GM12878 (cell line): ENCODE measurements around the gene SLC35E1. TPM values are rescaled to one million over a fixed set of nuclear protein-coding genes. Genes with fewer than 3 reads are reported as not detected.
A peak's percentile ranks its signal among the peaks of the same experiment; 100 is the strongest.

ENCODE experiments used
- ATAC-seq: fragments of 200-7000 bp; cut with Tn5 transposase; 3 replicates; pipeline ENCODE4 v1.9.1; 2020; ENCODE audit warnings: mild to moderate bottlenecking, moderate library complexity
- BruUV-seq: library from RNA; stranded (reverse); fragments of 400-500 nt; replicated peaks from 2 replicates; lab custom pipeline; 2021; lab: Mats Ljungman, UMichigan
- CTCF ChIA-PET: fragments of 300-600 bp; sonication (Branson Sonifier 250); formaldehyde crosslinking; extraction: SDS; loops from one replicate; lab custom pipeline; 2021; ENCODE audit warnings: inconsistent platforms; lab: Yijun Ruan, JAX
- POLR2A ChIA-PET: fragments of 350-600 bp; formaldehyde crosslinking; extraction: SDS; loops from one replicate; lab custom pipeline; 2021; ENCODE audit warnings: inconsistent platforms; lab: Charles Lee
- RAD21 ChIA-PET: fragments of 300-600 bp; sonication (Branson Sonifier 250); formaldehyde crosslinking; loops from one replicate; lab custom pipeline; 2023; ENCODE audit warnings: antibody characterized with exemption; ENCODE audit not compliant: unreplicated experiment; lab: Charles Lee
- SMC1A ChIA-PET: fragments of 300-600 bp; sonication (Branson Sonifier 250); formaldehyde crosslinking; loops from one replicate; lab custom pipeline; 2023; ENCODE audit not compliant: unreplicated experiment, uncharacterized antibody; lab: Charles Lee
- DNase-seq: peaks from one replicate; pipeline ENCODE4 v3.0.0-alpha.2; 2011; ENCODE audit warnings: low read depth, low spot score
- FAIRE-seq: peaks from 3 replicates; lab custom pipeline; 2011; peaks lifted over from hg19 to GRCh38; lab: Jason Lieb, UNC
- H2AFZ ChIP-seq: 2 replicates; pipeline ENCODE4 v1.6.0; 2011; ENCODE audit warnings: low read depth, low read length, control low read depth; ENCODE audit not compliant: control insufficient read depth
- H3K27ac ChIP-seq: 2 replicates; pipeline ENCODE4 v1.5.1; 2011; ENCODE audit warnings: control low read depth; ENCODE audit not compliant: control insufficient read depth, insufficient read depth
- H3K27me3 ChIP-seq, 2 experiments: replicated peaks in 1 of 2; 2 replicates each; pipeline versions ENCODE4 v1.6.0 to v1.6.1; 2011; ENCODE audit warnings: low read length in 1 of 2; ENCODE audit not compliant: control insufficient read depth in 2 of 2, insufficient read depth in 2 of 2
- H3K36me3 ChIP-seq, 2 experiments: 2 replicates each; pipeline ENCODE4 v1.5.1; 2011; ENCODE audit warnings: low read length in 1 of 2; ENCODE audit not compliant: control insufficient read depth in 2 of 2, insufficient read depth in 2 of 2
- H3K4me1 ChIP-seq: 2 replicates; pipeline ENCODE4 v1.6.1; 2011; ENCODE audit warnings: mild to moderate bottlenecking, low read length, moderate library complexity, mixed read lengths; ENCODE audit not compliant: control insufficient read depth, insufficient read depth
- H3K4me2 ChIP-seq: 2 replicates; pipeline ENCODE4 v1.6.0; 2011; ENCODE audit warnings: control low read depth; ENCODE audit not compliant: control insufficient read depth, insufficient read depth
- H3K4me3 ChIP-seq: fragments of 200-600 bp; sonication (generic); 2 replicates; pipeline ENCODE4 v1.5.1; 2016
- H3K79me2 ChIP-seq: 2 replicates; pipeline ENCODE4 v1.6.0; 2011; ENCODE audit warnings: low read length; ENCODE audit not compliant: control insufficient read depth, insufficient read depth
- H3K9ac ChIP-seq: 2 replicates; pipeline ENCODE4 v1.8.0; 2011; ENCODE audit warnings: low read length, control low read depth, mixed read lengths; ENCODE audit not compliant: control insufficient read depth, insufficient read depth
- H3K9me3 ChIP-seq: replicated peaks from 3 replicates; pipeline ENCODE4 v1.5.1; 2011; ENCODE audit warnings: mild to moderate bottlenecking, low read length; ENCODE audit not compliant: control insufficient read depth, insufficient read depth
- H4K20me1 ChIP-seq: 2 replicates; pipeline ENCODE4 v1.6.0; 2011; ENCODE audit not compliant: control insufficient read depth, insufficient read depth
- ATF3 ChIP-seq: IDR thresholded peaks from 2 replicates; pipeline ENCODE4 v1.6.1; 2011; ENCODE audit warnings: low read depth, mild to moderate bottlenecking, low read length, moderate library complexity, borderline replicate concordance; ENCODE audit errors: extremely low read depth
- BACH1 ChIP-seq: fragments of 450-650 bp; IDR thresholded peaks from 2 replicates; pipeline ENCODE4 v1.6.1; 2017; ENCODE audit warnings: mild to moderate bottlenecking, borderline replicate concordance
- EZH2 ChIP-seq: IDR thresholded peaks from 2 replicates; pipeline ENCODE4 v1.6.1; 2012; ENCODE audit warnings: low read depth, mild to moderate bottlenecking, control low read depth, inconsistent platforms, low read length, borderline replicate concordance; ENCODE audit not compliant: control insufficient read depth
- FOXK2 ChIP-seq: fragments of 450-650 bp; IDR thresholded peaks from 2 replicates; pipeline ENCODE4 v1.6.1; 2017; ENCODE audit warnings: mild to moderate bottlenecking, moderate library complexity
- MAX ChIP-seq: IDR thresholded peaks from 2 replicates; pipeline ENCODE4 v1.6.1; 2012; ENCODE audit warnings: low read depth, low read length, improper control_type of control experiment
- MTA2 ChIP-seq: fragments of 450-650 bp; IDR thresholded peaks from 2 replicates; pipeline ENCODE4 v1.6.1; 2016; ENCODE audit warnings: low read depth, mild to moderate bottlenecking, moderate library complexity
- SMC3 ChIP-seq: IDR thresholded peaks from 2 replicates; pipeline ENCODE4 v1.6.1; 2011; ENCODE audit warnings: low read length, improper control_type of control experiment, borderline replicate concordance
- ZBTB4 ChIP-seq: fragments of 450-650 bp; formaldehyde crosslinking; IDR thresholded peaks from 2 replicates; pipeline ENCODE4 v1.4.0; 2022; ENCODE audit warnings: mild to moderate bottlenecking, moderate library complexity
- ZBTB40 ChIP-seq: fragments of 450-650 bp; IDR thresholded peaks from 2 replicates; pipeline ENCODE4 v1.6.1; 2016; ENCODE audit warnings: mild to moderate bottlenecking, moderate library complexity, borderline replicate concordance
- WGBS: methylation state at CpG from one replicate; pipeline ENCODE4 v1.1.6; 2016; ENCODE audit warnings: low lambda C conversion rate; ENCODE audit not compliant: insufficient replicate concordance, insufficient coverage; ENCODE audit errors: missing lambda C conversion rate; 5-methylcytosine and 5-hydroxymethylcytosine counted together
- in situ Hi-C: fragments of 300-500 bp; cut with MboI; formaldehyde crosslinking; loops from 9 replicates; pipeline ENCODE4 v1.14.3; 2018; ENCODE audit warnings: mixed read lengths
- intact Hi-C: fragments of 100-400 bp; cut with micrococcal nuclease; formaldehyde crosslinking; loops from one replicate; pipeline ENCODE4 v1.14.2; 2022; ENCODE audit not compliant: unreplicated experiment
- polyA plus RNA-seq, 11 experiments: library from polyadenylated mRNA; depleted of rRNA in 4 of 11; unstranded in 6 of 11; stranded (reverse) in 5 of 11; fragments of >200 nt; fragmentation: Nextera tagmentation in 4 of 11; fragmentation: Illumina TruSeq in 1 of 11; extraction: Ambion mirVana in 4 of 11; extraction: Trizol in 1 of 11; gene quantifications; 1 replicate in 1 of 11; 2 replicates in 10 of 11; pipeline versions ENCODE4 v1.2.1 to v1.2.3, GENCODE V29; 2011 to 2016; ENCODE audit warnings: inconsistent platforms in 2 of 11, missing spikeins in 2 of 11, low read depth in 1 of 11
- total RNA-seq, 4 experiments: library from RNA; depleted of rRNA in 3 of 4; stranded (reverse); fragments of >200 nt in 3 of 4; fragmentation: Illumina TruSeq in 1 of 4; extraction: Trizol in 1 of 4; gene quantifications; 2 replicates each; pipeline versions ENCODE4 v1.2.1 to v1.2.3, GENCODE V29; 2013 to 2021

The SLC35E1 gene
- total and polyA plus RNA-seq, 10 of the 15 experiments (the other 5 are each of a cell fraction or from before 2014, with no cell fraction given) = 11.3 to 37.7 (median 22.1) TPM

- intact Hi-C loops (loop anchor here (2.0 to 5.0 kb wide), 4 partner anchors 42 to 510 kb away; partner anchors contain the start of genes HSH2D, MED26, SMIM7 and TMEM38A), in situ Hi-C loops (loop anchor here (5.0 to 25.0 kb wide), 2 partner anchors 40 to 2000 kb away; partner anchors contain the start of genes CLEC17A and MED26)
- SMC1A ChIA-PET = interaction anchor here (0.6 to 10.9 kb wide), 22 partner anchors 7 to 145 kb away, joined by 3 to 164 read pairs (median 4); partner anchors contain the start of genes MED26, SLC35E1, SMIM7 and TMEM38A
- H2AFZ ChIP-seq = no peak overlapping the region
- peaks cover 96% of the 10 kb centered on the region for H3K79me2 ChIP-seq
- peak overlapping the region; percentile 100 for H3K4me2 ChIP-seq
- H3K27me3 ChIP-seq = no peaks in the 10 kb centered on the region
- BruUV-seq = no TSS peak
- H3K9me3 ChIP-seq = no peaks in the 10 kb centered on the region
- peaks cover 2 to 6% of the 10 kb centered on the region in 2 experiments; a peak in 2 of 4 replicates for H3K36me3 ChIP-seq
- 2% methylated on average over 20 of the region's 20 CpGs for WGBS
- CTCF ChIA-PET = interaction anchor here (1.0 to 9.8 kb wide), 11 partner anchors 13 to 443 kb away, joined by 3 to 83 read pairs (median 4); partner anchors contain the start of gene MED26
- no peaks in the 10 kb centered on the region for H4K20me1 ChIP-seq
- peak; percentile 84 for DNase-seq
- ATAC-seq = peak; percentile 25
- POLR2A ChIA-PET = interaction anchor here (0.5 to 13.1 kb wide), 22 partner anchors 8 to 1584 kb away, joined by 3 to 220 read pairs (median 4); partner anchors contain the start of genes C19orf44, CALR3, CHERP and MED26
- RAD21 ChIA-PET = interaction anchor here (0.5 to 11.3 kb wide), 24 partner anchors 10 to 538 kb away, joined by 3 to 169 read pairs (median 6); partner anchors contain the start of genes C19orf44, CALR3, CHERP and MED26
- FAIRE-seq = no peak
- peak overlapping the region; percentile 99 for H3K9ac ChIP-seq
- H3K27ac ChIP-seq = peak overlapping the region; percentile 99
- H3K4me1 ChIP-seq = peaks cover 66% of the 10 kb centered on the region
- H3K4me3 ChIP-seq = peak overlapping the region; percentile 72
- TF ChIP-seq ATF3 (no peak), MAX (peak; percentile 57), BACH1 (peak; percentile 87; the same call in 1 of the 2 replicates), FOXK2 (no peak), ZBTB4 (CRISPR knock-in tag) (no peak), SMC3 (peak; percentile 15; the same call in 1 of the 2 replicates), EZH2 (no peak), MTA2 (0 out of 2 replicates have a peak, but pooled peaks have one; percentile 55), ZBTB40 (no peak; the same call in 1 of the 2 replicates)
Observed at GRCh38 chr19:16586991-16587832, 15.0 kb upstream of the SLC35E1 start.
